Measurements from ENCODE around the gene MSLN.
A peak's percentile ranks its signal among the peaks of the same experiment; 100 is the strongest.
"Not testable (repeated sequence)": the region's sequence is repeated elsewhere in the genome, so short reads cannot be mapped to it uniquely, and the experiment has no call there.

Gene MSLN

DNA sequence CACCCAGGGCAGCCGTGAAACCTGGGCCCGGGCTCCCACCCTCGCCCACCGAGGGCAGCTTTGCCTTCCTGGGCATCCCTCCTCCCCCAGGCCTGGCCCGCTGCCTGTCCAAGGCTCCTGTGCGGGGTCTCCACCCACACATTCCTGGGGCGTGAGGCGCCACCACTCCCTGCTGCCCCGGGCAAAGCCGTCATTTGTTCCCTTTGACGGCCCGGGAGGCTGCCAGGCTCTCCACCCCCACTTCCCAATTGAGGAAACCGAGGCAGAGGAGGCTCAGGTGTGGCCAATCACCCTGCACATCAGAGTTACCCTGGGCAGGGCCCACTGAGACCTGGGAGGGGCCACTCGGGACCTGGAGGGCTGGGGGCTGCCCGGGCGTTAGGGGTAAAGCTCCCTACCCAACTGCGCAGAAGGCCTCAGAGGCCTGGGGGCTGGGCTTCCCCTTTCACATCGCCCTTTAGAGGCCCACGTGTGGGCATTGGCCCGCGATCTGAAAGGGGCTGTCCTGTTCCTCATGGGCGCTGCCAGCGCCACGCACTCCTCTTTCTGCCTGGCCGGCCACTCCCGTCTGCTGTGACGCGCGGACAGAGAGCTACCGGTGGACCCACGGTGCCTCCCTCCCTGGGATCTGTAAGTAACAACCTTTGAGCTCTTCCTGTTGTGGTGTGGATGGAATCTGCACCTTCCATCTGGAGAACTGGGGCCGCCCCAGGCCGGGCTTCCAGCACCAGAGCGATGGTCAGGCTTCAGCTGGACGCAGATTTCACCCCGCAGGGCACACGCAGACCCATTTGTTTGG, at the start of gene MSLN:
MSLN (plus strand) TSS at position 190 of the 799 bp plus-strand sequence. CDS start 1,947 bp downstream, outside the sequence.
- TF ChIP-seq, protein P1, sequence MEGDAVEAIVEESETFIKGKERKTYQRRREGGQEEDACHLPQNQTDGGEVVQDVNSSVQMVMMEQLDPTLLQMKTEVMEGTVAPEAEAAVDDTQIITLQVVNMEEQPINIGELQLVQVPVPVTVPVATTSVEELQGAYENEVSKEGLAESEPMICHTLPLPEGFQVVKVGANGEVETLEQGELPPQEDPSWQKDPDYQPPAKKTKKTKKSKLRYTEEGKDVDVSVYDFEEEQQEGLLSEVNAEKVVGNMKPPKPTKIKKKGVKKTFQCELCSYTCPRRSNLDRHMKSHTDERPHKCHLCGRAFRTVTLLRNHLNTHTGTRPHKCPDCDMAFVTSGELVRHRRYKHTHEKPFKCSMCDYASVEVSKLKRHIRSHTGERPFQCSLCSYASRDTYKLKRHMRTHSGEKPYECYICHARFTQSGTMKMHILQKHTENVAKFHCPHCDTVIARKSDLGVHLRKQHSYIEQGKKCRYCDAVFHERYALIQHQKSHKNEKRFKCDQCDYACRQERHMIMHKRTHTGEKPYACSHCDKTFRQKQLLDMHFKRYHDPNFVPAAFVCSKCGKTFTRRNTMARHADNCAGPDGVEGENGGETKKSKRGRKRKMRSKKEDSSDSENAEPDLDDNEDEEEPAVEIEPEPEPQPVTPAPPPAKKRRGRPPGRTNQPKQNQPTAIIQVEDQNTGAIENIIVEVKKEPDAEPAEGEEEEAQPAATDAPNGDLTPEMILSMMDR (IDR thresholded peaks at IDR 0.05; ENCODE audit: low read depth, low read length): no peak
- H3K4me3 ChIP-seq (ENCODE audit: low read depth, low read length): no peak within 1 kb of the TSS

DNA sequence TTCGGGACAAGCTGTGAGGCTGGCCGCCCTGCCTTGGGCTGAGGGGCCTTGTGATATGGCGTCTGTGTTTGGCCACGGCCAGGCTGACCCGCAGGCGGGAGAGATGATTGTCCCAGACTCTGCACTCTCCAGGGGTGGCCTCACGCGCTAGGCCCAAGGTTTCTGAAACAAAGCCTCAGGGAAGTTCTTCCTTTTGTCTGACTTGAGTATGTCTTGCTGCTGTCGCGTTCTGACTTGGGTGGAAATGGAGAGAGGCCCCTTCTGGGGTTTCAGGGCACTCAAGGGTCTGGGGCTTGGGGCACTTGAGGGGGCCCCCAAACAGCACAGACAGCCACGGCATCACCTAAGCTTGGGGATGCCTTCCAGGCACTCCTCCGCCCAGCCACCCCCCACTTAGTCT, 49.5 kb upstream of the MSLN start:
- no peak overlapping the region for H3K4me3 ChIP-seq (ENCODE audit: low read depth, low read length)
- TF ChIP-seq, protein P1 (IDR thresholded peaks at IDR 0.05; ENCODE audit: low read depth, low read length): no peak

DNA sequence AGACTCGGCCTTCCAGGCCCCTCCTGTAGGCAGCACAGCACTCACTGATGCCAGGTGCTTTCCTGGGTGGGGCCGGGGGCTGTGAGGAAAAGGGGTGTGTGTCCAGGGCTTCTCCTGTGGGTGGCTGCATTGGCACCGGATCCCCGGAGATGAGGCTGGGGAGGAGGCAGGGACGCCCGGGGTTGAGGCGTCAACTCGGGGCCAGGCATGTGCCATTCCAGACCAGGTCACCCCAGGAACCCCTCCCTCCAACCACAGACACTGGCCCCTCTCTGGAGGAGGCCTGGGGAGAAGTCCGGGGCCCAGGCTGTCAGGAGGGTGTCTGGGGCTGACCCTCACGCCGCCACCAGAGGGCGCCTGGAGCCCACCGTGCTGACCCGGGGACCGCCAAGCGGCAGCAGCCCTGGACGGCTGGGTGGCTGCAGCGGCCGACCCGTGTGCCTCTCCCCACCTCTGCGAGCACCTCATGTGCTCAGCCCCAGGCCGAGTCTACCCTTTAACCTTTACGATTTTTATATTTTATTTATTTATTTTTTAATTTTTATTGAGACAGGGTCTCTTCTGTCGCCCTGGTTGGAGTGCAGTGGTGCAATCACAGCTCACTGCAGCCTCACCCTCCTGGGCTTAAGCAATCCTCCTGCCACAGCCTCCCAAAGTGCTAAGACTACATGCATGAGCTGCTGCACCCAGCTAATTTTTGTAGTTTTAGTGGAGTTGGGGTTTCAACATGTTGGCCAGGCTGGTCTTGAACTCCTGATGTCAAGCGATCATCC, 48.8 kb upstream of the MSLN start:
- TF ChIP-seq, protein P1 (IDR thresholded peaks at IDR 0.05; ENCODE audit: low read depth, low read length): peak; percentile 85

DNA sequence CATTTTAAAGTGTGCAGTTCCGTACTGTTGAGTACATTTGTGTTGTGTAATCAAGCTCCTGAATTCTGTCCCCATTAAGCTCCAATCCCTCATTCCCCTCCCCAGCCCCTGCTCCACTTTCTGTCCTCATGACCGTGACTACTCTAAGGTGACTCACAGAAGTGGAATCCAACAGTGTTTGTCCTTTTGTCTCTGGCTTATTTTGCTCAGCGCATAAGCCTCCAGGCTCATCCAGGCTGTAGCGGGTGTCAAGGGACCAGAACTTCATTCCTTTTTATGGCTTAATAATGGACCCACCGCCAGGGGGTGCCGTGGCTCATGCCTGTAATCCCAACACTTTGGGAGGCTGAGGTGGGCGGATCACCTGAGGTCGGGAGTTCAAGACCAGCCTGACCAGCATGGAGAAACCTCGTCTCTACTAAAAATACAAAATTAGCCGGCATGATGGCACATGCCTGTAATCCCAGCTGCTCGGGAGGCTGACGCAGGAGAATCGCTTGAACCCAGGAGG, 47.7 kb upstream of the MSLN start:
- TF ChIP-seq, protein P1 (IDR thresholded peaks at IDR 0.05; ENCODE audit: low read depth, low read length): peak; percentile 50

More for the DNA sequence above, 48.8 kb upstream of the MSLN start:
- no peak overlapping the region for H3K4me3 ChIP-seq (ENCODE audit: low read depth, low read length)

DNA sequence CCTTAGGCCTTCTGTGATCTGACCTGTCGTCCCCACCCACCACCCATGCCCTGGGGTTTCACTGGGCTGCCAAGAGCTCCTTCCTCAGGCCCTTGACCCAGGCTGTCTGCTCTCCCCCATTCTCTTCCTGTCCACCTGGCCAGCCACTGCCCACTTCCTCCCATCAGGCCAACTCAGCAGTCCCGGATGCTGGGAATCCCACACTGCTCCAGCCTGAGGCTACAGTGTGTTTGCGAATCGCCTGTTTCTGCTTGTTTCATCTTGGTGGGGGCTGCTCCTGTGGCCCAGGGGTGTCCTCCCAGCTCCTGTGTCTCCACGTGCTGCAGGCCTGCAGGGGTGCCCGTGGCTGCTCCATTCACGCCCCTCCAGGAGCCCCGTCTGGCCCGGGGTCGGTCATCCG, 46.5 kb upstream of the MSLN start:
- no peak overlapping the region for H3K4me3 ChIP-seq (ENCODE audit: low read depth, low read length)
- TF ChIP-seq, protein P1 (IDR thresholded peaks at IDR 0.05; ENCODE audit: low read depth, low read length): no peak

More for the DNA sequence above, 47.7 kb upstream of the MSLN start:
- not testable (repeated sequence) for H3K4me3 ChIP-seq (ENCODE audit: low read depth, low read length)

DNA sequence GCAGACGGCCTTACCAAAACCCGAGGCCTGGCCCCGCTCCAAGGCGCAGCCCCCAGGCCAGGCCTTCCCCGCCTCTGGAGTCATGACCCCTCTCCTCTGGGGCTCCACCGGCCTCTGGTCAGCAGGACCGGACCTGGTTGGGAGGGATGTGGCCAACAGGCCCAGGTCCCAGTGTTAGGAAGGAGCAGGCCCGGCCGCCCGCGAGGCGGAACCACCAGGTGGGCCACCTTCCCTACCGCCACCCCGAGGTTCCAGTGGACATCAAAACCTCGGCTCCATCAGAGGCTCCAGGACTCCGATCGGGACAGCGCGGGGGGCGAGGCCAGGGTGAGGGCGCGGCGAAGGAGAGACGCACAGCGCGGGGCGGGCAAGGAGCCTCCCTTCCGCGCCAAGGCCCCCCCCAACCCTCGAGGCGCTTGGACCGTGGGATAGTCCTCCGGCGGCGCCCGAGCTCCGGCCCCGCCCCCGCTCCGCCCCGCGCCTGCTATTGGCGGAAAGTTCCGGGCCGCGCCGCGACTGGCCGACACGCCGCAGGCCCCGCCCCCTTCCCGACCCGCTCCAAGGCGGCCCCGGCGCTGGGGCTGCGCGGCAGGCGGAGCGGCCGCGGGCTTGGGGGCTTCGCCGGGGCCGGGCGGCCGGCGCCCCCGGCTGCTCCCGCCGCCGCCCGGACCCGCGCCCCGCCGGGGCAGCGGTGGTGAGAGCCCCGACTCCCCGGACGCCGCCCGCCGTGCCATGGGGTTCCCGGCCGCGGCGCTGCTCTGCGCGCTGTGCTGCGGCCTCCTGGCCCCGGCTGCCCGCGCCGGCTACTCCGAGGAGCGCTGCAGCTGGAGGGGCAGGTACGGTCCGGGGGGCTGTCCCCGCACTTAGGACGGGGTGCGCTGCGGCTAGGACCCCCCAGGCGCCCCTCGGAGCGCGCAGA, 45.7 kb upstream of the MSLN start, which contains the start of gene METRN:
METRN (plus strand) TSS at position 561 of the 919 bp plus-strand sequence; CDS start at position 733, 172 bp downstream.
- peak within 1 kb of the TSS; percentile 63 for H3K4me3 ChIP-seq (ENCODE audit: low read depth, low read length)
- TF ChIP-seq, protein P1 (IDR thresholded peaks at IDR 0.05; ENCODE audit: low read depth, low read length): no peak

Data from WI38 (cell line).